KMS-11 (cell line): ENCODE data around the gene AK6.
A peak's percentile ranks its signal among the peaks of the same experiment; 100 is the strongest.
"Not testable (repeated sequence)": the region's sequence is repeated elsewhere in the genome, so short reads cannot be mapped to it uniquely, and the experiment has no call there.

Experiments
- H2AFZ ChIP-seq: fragments of 200-600 bp; sonication (generic); 2 replicates; pipeline ENCODE4 v1.6.1; 2016; ENCODE audit warnings: antibody characterized with exemption, mixed run types, low read depth
- H3K27ac ChIP-seq: fragments of 200-600 bp; sonication (generic); 2 replicates; pipeline ENCODE4 v1.6.1; 2016; ENCODE audit warnings: mild to moderate bottlenecking, mixed run types
- H3K27me3 ChIP-seq: fragments of 200-600 bp; sonication (generic); 2 replicates; pipeline ENCODE4 v1.6.1; 2017; ENCODE audit warnings: mild to moderate bottlenecking, low read depth, mixed run types, moderate library complexity; ENCODE audit not compliant: insufficient read depth
- H3K36me3 ChIP-seq: fragments of 200-600 bp; sonication (generic); 2 replicates; pipeline ENCODE4 v1.6.1; 2017; ENCODE audit warnings: mild to moderate bottlenecking, mixed run types; ENCODE audit not compliant: insufficient read depth
- H3K4me1 ChIP-seq: fragments of 200-600 bp; sonication (generic); 2 replicates; pipeline ENCODE4 v1.6.1; 2016; ENCODE audit warnings: mild to moderate bottlenecking, low read depth, mixed run types; ENCODE audit not compliant: poor library complexity, severe bottlenecking
- H3K4me2 ChIP-seq: fragments of 200-600 bp; sonication (generic); 2 replicates; pipeline ENCODE4 v1.7.0; 2016; ENCODE audit warnings: mild to moderate bottlenecking, mixed run types
- H3K4me3 ChIP-seq: fragments of 200-600 bp; sonication (generic); IDR thresholded peaks from 2 replicates; pipeline ENCODE4 v1.6.1; 2017; ENCODE audit warnings: low read depth, low read length, mixed read lengths; ENCODE audit not compliant: insufficient read depth
- H3K79me2 ChIP-seq: fragments of 200-600 bp; sonication (generic); 2 replicates; pipeline ENCODE4 v1.6.1; 2016; ENCODE audit warnings: low read depth, mixed run types; ENCODE audit not compliant: insufficient read depth
- H3K9ac ChIP-seq: fragments of 200-600 bp; sonication (generic); 2 replicates; pipeline ENCODE4 v1.6.1; 2016; ENCODE audit warnings: mild to moderate bottlenecking, mixed run types
- H4K20me1 ChIP-seq: fragments of 200-600 bp; sonication (generic); 2 replicates; pipeline ENCODE4 v1.6.1; 2016; ENCODE audit warnings: mild to moderate bottlenecking, mixed run types; ENCODE audit not compliant: insufficient read depth
- TF ChIP-seq, protein P1 (sequence below): fragments of 200-600 bp; sonication (generic); conservative IDR thresholded peaks from 2 replicates; pipeline ENCODE4 v1.6.1; 2017; ENCODE audit warnings: low read depth, mild to moderate bottlenecking, antibody characterized with exemption, low read length, moderate library complexity, mixed read lengths

AK6 gene

DNA sequence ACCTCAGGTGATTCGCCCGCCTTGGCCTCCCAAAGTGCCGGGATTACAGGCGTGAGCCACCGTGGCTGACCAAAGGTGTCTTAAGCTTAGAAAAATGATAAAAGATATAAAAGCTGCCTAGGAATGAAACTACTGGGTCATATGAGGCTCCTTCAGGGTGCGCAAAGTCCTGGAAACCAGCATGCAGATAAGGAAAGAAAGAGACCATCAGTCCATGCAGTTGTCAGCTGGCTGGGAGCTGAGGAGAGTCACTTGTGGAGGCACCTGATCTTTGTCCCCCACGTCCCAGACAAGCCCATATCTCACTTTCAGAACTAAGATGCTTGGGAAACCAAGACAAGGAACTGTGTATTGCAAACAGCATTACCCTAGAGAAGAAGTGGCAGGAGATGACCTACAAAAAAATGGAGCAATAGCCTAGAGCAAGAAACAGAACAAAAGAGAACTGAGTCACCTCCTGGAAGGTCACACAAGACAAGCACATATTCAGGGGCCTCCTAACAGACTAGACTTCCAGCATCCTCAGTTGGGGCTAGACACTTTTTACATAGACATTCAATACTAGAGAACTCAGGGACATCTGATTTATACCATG is 33.9 kb downstream of the AK6 start:
- no peak overlapping the region for H3K9ac ChIP-seq

DNA sequence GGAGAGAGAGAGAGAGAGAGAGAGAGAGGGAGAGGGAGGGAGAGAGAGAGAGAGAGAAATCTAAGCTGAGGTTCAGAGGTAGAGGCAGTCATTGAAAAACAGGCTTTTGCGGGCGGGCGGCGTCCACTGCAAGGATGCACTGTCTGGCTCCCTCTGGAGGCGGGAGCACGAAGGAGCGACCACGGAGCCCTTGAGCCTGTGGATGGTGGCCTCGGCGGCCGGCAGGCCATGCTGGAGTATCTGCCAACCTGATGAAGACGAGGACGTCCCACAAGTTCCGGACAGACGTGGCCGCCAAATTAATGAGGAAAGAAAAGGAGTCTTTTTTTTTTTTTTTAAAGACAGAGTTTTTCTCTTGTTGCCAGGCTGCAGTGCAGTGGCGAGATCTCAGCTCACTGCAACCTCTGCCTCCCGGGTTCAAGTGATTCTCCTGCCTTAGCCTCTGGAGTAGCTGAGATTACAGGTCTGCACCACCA is 34.5 kb downstream of the AK6 start:
- H3K79me2 ChIP-seq: peaks cover 5% of the 10 kb centered on the region; the same call in 1 of the 2 replicates
- H3K27me3 ChIP-seq: no peaks in the 10 kb centered on the region
- H3K4me1 ChIP-seq: peaks cover 15% of the 10 kb centered on the region
- no peak overlapping the region for H3K27ac ChIP-seq
- H4K20me1 ChIP-seq: no peaks in the 10 kb centered on the region
- H3K9ac ChIP-seq: no peak overlapping the region
- TF ChIP-seq, protein P1, sequence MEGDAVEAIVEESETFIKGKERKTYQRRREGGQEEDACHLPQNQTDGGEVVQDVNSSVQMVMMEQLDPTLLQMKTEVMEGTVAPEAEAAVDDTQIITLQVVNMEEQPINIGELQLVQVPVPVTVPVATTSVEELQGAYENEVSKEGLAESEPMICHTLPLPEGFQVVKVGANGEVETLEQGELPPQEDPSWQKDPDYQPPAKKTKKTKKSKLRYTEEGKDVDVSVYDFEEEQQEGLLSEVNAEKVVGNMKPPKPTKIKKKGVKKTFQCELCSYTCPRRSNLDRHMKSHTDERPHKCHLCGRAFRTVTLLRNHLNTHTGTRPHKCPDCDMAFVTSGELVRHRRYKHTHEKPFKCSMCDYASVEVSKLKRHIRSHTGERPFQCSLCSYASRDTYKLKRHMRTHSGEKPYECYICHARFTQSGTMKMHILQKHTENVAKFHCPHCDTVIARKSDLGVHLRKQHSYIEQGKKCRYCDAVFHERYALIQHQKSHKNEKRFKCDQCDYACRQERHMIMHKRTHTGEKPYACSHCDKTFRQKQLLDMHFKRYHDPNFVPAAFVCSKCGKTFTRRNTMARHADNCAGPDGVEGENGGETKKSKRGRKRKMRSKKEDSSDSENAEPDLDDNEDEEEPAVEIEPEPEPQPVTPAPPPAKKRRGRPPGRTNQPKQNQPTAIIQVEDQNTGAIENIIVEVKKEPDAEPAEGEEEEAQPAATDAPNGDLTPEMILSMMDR: no peak
- H2AFZ ChIP-seq: no peak overlapping the region
- H3K4me3 ChIP-seq: no peak overlapping the region
- no peaks in the 10 kb centered on the region for H3K36me3 ChIP-seq
- H3K4me2 ChIP-seq: no peak overlapping the region

More for the DNA sequence above, 33.9 kb downstream of the AK6 start:
- TF ChIP-seq, protein P1: no peak
- Histone ChIP-seq H3K27ac (no peak overlapping the region), H3K79me2 (peaks cover 5% of the 10 kb centered on the region; the same call in 1 of the 2 replicates), H3K4me1 (peaks cover 15% of the 10 kb centered on the region), H3K27me3 (no peaks in the 10 kb centered on the region), H4K20me1 (no peaks in the 10 kb centered on the region), H3K36me3 (no peaks in the 10 kb centered on the region), H3K4me2 (no peak overlapping the region), H3K4me3 (no peak overlapping the region), H2AFZ (no peak overlapping the region)

DNA sequence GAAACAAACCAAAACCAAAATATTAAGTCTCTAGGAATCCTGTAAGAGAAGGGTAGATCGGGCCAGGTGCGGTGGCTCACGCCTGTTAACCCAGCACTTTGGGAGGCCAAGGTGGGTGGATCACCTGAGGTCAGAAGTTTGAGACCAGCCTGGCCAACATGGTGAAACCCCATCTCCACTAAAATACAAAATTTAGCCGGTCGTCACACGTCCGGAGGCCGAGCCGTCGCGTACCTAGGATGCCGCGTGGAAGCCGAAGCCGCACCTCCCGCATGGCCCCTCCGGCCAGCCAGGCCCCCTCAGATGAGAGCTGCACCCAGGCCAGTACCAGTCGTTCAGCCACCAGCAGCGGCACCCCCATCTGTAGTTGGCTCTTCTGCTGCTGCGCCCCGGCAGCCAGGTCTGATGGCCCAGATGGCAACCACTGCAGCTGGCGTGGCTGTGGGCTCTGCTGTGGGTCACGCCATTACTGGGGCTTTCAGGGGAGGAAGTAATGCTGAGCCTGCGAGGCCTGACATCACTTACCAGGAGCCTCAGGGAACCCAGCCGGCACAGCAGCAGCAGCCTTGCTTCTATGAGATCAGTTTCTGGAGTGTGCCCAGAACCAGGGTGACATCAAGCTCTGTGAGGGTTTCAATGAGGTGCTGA is 35.5 kb downstream of the AK6 start:
- peak overlapping the region; percentile 94; the same call in 1 of the 2 replicates for H3K4me2 ChIP-seq
- not testable (repeated sequence) for H3K27ac ChIP-seq

DNA sequence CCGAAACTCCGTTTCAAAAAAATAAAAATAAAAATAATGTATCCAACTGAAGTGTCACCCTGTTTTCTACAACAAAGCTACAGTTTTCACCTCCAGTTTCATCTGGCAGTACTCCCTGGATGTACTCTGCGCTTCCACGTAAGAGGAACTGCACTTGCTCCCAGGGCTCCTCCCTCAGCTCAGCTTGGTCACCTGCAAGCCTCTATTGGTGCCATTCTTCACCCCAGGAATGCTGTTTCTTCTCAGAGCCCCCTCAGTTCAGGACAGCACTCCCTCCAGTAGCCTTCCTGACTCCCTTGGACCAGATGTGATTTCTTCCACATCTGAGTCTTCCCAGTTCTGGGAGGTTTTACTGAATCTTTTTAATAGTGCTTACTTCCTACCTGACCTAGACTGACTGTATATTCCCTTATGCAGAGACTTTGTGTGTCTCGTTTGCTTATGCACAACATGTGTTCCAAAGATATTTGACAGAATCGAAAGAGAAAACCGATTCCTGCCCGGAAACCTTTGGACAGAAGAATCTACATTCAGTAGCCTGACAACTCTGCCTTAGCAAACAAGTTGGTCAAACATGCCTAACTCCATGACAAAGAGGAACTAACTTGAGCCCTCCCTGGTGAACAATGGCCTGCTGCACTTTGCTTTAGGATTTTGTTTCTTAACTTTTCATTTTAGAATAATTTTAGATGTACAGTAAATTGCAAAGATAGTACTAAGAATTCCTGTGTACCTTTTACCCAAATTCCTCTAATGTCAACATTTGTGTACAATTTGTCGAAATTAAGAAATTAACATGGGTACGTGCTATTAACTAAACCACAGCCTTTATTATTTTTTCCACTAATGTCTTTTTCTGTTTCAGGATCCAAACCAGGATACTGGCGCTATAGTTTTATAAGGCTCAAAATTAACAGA is 37.5 kb downstream of the AK6 start:
- Histone ChIP-seq H3K4me2 (peak overlapping the region; percentile 94), H3K4me1 (peaks cover 15% of the 10 kb centered on the region), H3K27ac (peak overlapping the region; percentile 37; the same call in 1 of the 2 replicates), H3K9ac (peak overlapping the region; percentile 61), H4K20me1 (no peaks in the 10 kb centered on the region), H3K4me3 (peak overlapping the region; percentile 60), H2AFZ (peak overlapping the region; percentile 86), H3K27me3 (no peaks in the 10 kb centered on the region), H3K79me2 (peaks cover 5% of the 10 kb centered on the region; the same call in 1 of the 2 replicates), H3K36me3 (no peaks in the 10 kb centered on the region)
- TF ChIP-seq, protein P1: no peak

More for the DNA sequence above, 35.5 kb downstream of the AK6 start:
- not testable (repeated sequence) for H3K9ac ChIP-seq, H4K20me1 ChIP-seq, H3K79me2 ChIP-seq, H3K4me3 ChIP-seq, H3K36me3 ChIP-seq, H3K27me3 ChIP-seq
- peak overlapping the region; percentile 86; the same call in 1 of the 2 replicates for H2AFZ ChIP-seq
- peaks cover 15% of the 10 kb centered on the region for H3K4me1 ChIP-seq
